GM18861 (cell line): ENCODE measurements around the gene RNF130.
"Not testable (repeated sequence)": the region's sequence is repeated elsewhere in the genome, so short reads cannot be mapped to it uniquely, and the experiment has no call there.

ENCODE experiments used
- ATAC-seq: cut with Tn5 transposase; IDR thresholded peaks from one replicate; pipeline ENCODE4 v1.9.1; 2021; ENCODE audit not compliant: unreplicated experiment

The RNF130 gene

DNA sequence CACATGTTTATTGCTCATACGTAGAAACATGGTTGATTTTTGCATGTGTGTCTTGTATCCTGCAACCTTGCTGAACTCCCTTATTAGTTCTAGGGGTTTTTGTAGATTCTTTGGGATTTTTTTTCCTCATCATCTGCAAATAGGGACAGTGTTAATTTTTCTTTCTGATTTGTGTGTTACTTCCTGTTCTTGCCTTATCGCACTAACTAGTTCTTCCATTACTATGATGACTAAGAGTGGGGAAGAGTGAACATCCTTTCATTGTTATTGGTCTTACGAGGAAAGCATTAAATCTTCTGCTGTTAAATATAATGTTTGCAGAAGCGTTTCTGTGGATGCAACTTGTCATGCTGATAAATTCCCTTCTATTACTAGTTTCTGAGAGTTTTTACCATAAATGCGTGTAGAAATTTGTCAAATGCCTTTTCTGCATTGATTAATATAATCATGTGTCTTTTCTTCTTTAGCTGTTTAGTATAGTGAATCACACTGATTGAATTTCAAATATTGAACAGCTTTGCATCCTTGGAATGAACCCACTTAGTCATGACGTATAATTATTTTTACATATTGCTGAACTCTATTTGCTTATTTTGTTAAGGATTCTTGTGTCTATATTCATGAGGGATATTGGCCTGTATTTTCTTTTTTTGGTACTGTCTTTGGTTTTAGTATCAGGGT lies 32.1 kb upstream of the RNF130 start:
- no peak for ATAC-seq

DNA sequence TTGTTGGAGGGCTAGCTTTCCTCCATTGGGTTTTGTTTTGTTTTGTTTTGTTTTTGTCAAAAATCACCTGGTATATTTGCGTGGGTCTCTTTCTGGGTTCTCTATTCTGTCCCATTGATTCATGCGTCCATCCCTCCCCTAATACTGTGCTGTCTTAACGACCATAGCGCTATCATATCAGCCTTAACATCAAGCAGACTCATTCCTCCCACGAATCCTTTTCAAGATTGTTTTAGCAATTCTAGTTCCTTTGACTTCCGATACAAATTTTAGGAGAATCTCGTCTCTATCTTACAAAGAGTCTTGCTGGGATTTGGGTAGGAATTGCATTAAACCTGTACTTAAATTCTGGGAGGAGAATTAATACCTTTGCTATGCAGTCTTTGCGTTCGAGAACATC lies 31.1 kb upstream of the RNF130 start:
- ATAC-seq: no peak

DNA sequence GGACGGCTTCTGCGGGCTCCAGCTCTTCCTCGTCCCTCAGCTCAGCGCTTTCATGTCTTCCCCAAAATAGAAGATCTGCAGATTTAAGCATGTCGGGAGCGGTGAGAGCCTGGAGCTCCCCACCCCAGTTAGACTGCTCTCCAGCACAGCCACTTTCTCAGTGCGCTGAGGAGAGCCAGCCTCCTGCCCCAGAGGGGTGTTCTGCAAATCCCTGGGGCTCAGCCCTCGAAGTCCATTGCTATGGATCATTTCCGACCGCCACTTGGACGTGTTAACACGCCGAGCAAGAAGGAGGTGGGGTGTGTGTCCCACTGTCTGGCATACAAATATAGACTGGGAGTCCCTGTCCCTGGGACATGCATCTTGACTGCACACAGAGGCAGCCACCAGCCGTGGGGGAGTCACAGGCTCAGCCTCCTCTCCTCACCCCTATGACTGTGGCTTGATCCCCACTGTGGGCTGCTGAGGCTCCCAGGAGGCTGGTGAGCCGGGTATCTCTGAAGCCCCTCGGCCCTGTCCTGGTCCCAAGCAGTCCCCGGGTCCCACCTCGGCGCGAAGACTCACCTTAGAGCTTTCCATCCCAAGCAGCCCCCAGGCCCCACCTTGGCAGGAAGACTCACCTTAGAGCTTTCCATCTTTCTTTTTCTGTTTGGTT lies 30.0 kb upstream of the RNF130 start:
- no peak for ATAC-seq

DNA sequence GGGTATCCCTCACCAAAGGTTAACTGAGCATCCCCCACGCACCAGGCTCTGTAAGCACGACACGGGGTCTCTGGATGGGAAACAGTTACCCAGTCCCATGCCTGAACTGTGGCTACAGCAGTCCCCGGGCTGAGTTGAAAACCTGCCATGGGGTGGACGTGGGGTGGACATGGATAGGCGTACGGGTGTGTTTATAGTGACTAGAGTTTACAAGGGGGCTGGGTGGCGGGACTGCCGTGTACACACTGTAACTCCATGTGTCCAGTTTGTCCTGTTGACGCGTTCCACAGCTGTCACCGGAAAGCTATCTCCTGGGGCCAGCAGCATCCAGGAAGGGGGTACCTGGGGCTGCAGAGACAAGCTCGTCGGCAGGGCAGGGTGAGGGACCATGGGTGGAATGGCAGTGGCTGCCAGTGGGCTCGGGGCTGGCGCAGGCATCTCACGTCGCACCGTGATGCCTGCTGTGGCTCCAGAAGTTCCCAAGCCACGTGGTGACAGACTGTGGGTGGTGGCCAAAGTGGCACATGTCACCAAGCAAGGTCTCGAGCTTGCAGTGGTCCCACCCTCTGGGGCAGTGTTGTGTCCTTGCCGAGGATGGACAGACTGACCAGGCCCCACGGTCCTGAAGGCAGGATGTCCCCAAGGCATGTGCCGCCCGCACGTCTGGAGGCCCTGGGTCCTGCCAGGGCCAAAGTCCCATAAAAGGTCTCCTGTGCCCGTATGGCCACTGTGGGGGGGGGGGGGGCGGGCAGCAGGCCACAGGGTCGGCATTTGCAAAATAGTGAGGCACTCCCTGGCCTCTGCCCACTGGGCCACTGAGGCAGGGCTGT lies 29.3 kb upstream of the RNF130 start:
- no peak for ATAC-seq

DNA sequence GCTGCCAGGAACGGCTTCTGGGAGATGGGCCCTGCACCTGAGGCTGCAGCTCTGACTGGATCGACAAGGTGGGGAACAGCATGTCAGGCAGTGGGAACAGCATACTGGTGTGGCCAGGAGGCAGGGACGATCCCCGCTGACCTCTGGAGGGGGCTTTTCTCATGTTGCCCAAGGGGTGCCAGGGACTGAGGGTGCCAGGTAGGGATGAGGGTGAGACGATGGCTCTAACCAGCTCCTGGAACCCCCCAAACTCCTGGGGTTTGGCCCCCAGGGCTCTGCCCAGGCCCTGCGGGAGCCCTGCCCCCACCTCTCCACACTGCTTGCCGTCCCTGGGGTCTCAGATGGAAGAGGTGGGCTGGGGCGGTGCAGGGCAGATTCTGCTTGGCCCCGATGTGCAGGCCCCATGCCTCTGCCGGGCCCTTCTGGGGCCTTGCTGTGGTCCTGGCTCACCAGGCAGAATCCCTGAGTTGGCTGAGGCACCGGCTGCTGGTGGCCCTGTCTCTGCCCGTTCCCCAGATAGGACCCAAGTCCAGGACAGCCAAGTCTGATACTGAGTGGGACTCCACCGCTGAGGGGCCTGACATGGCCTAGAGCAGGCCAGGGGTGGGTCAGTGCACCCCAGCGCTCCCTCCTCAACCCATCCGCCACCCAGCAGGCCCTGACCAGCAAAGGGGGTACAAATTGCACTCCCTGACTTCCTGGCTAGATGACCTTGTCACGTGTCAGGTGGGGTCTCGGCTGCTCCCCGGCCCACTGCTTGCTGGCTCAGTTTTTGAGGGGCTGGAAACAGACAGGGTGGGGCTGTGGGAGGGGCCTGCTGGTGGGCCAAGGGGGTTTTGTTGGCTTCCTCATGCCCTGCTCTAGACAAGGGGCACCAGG lies 28.4 kb upstream of the RNF130 start:
- ATAC-seq: no peak

DNA sequence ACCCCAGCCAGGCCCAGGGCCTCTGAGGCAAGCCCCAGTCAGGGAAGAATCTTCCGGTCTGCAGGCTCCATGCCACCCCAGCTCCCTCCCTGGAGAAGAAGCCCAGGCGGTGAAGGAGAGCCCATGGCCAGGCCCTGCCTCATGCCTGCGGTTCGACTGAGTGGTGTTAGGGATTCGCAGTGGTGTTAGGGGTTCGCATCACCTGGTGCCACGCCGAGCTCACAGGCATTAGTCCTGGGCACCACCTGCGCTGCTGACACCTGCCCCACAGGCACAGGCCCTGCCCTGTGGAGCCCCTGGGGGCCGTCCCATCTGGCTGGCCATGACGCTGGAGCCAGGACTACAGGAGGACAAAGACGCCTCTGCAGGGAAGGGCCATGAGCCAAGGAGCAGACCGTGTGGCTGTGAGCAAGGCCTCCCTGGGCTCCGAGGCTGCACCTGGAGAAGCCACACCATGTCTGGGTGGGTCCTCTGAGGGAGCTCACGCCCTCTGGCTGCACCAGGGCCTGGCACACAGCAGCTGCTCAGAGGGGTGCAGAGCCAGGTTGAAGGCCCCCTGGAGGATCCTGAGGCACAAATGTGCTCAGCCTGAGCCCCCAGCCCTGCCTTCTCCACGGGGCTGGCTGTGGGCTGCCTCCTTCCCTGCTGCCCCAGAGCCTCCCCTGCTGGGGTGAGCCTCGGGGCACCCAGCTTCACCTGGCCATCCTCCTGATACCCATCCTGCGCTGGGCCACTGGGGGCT lies 27.6 kb upstream of the RNF130 start:
- ATAC-seq: no peak

DNA sequence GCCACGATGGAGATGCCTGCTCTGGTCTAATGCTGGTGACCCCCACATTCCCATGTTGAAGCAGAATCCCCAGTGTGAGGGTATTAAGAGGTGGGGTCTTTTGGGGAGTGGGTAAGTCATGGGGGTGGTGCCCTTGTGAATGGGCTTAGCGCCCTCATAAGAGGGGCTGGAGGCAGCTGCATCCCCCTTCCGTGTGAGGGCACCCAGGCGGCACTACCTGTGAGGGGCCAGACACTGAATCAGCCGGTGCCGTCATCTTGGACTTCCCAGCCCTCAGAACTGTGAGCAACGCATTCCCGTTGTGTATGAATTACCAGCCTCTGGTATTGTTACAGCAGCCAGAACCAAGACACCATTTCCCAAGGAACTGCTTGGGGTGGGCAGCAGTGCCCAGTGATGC lies 27.0 kb upstream of the RNF130 start:
- ATAC-seq: no peak

DNA sequence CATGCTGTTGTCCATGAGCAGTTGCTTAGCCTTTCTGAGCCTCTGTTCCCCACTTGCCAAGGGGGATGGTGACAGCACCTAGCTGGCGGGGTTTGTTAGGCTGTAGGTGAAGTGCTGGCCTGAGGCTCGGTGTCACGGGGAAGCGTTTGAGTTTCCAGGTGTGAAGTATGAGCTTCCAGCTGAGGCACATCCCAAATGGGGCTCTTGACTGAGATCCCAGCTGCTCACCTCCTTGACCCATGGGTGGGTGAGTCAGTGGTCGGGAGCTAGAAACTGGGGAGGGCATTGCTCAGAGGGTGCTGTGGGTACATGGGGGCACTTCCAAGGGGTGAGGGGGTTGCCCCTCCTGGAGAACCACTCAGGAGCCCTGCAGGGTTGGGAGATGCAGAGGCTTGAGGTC lies 26.4 kb upstream of the RNF130 start:
- no peak for ATAC-seq

DNA sequence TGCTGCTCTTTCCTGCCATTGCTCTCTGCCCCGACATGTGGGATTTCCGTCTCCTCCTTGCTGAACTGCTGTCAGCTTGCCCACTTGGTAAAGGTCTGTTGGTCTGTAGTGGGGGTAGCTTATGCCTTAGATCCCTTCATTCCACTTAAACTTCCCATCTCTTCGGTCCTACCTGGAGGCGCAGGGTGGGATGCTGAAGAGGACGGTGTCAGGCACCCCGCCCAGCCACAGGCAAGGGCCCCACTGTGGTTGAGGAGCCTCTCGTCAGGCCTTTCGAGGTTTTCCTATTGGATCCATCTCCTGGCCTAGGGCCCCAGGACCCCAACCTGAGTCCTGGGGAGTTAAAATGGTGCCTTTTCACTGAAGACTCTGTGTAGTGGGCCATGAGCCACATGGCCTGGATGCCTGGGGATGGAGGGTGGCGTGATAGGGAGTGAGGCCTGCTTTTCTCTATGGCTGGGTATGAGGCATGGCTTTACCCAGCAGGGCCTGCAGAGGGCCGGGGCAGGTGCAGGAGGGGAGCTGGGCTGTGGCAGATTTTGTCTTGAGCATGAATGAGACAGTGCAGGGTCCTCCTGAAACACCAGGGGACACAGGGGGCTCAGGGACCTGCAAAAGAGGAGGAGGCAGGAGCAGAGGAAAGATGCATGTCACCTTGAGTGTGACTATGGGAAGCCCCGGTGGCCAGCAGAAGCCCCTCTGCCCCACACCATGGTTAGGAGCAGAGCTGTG lies 25.8 kb upstream of the RNF130 start:
- no peak for ATAC-seq

DNA sequence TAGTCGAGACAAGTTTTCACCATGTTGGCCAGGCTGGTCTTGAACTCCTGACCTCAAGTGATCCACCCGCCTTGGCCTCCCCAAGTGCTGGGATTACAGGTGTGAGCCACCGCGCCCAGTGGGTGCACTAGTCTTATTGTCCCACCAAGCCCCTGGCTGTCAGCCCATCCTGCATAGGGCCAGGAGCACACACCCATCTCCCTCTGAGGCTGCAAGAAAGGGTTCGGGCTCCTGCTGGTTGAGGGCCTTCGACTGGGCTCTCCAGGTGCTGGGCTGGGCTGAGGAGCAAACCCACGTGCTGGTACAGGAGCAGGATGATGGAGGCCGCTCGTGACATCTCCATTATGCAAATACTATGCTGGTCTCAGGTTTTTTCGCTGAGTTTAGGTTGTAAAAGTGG lies 25.1 kb upstream of the RNF130 start:
- no peak for ATAC-seq

DNA sequence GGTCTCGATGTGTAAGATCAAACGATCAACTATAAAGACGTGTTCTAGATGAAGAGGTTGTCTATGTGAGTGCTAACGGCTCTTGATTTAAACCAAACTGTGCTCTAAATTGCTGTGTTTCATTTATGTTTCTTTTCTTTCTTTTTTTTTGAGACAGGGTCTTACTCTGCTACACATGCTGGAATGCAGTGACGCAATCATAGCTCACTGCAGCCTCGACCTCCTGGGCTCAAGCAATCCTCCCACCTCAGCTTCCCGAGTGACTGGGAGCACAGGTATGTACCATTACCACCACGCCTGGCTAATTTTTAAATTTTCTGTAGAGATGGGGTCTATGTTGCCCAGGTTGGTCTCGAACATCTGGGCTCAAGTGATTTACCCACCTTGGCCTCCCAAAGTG lies 24.0 kb upstream of the RNF130 start:
- ATAC-seq: no peak

DNA sequence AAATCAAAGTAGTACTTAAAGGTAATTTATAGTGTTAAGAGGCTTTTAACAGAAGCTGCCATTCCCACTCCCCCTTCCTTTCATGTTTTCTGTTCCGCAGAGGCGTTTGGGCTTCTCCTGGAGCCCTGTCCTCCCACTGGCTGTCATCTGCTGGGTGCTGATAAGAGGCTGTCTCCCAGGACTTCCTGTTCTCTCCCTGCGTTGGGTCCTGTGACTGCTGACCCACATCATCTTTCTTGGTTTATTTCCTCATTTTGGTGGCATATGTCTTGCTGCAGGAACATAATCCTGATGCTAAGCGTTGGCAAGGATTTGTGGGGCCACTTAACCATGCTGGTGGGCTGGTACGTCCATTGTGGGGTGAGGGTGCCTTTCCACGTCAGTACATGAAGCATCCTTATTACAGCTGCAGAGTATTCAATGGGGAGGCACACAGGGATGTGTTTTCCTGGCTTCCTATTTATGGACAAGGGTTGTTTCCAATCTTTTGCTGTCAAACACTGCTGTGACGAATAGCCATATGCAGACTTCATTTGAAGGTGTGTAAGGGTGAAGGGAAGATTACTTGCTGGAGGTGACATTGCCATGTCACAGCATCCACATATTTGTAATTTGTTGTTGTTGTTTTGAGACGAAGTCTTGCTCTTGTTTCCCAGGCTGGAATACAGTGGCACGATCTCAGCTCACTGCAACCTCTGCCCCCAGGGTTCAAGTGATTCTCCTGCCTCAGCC lies 22.3 kb upstream of the RNF130 start:
- ATAC-seq: no peak

DNA sequence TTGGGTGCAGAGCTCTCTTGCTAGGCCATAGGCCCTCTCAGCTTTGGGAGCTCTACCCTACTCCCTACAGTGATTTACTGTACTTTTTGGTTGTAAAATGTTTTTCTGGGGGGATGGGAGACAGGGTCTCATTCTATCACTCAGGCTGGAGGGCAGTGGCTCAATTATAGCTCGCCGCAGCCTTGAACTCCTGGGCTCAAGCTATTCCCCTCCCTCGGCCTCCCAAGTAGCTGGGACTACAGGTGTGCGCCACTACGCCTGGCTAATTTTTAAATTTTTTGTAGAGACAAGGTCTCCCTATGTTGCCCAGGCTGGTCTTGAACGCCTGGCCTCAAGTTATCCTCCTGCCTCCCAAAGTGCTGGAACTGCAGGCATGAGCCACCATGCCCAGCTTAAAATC lies 21.7 kb upstream of the RNF130 start:
- no peak for ATAC-seq

DNA sequence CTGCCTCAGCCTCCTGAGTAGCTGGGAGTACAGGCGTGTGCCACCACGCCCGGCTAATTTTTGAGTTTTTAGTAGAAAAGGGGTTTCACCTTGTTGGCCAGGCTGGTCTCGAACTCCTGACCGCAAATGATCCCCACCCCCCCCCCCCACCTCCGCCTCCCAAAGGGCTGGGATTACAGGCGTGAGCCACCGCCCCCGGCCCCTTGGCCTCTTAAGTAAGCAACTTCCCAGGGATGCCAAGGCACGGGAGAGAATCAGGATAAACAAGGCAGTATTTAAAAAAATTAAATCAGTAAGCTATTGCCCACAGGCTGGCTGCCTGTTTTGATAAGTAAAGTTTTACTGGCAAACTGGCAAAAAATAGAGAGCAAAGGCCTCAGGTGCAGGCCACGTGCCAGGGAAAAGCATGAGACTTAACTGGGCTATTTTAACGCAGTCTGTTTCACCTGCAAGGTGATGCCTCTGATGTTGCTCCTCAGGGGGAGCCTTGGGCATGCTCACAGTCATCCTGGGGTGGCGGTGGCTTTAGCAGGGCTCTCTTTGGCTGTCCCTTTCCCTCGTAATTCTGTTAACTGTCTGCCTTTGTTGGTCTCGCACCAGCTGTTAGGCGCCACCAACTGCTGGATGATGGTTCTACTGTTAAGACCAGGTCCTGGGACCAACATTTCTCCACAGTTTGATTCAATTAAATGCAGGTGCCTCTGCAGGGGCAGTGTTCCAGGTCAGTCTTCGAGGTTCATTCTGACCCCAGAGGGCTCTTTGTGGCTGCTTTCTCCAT lies 19.4 kb upstream of the RNF130 start:
- no peak for ATAC-seq

DNA sequence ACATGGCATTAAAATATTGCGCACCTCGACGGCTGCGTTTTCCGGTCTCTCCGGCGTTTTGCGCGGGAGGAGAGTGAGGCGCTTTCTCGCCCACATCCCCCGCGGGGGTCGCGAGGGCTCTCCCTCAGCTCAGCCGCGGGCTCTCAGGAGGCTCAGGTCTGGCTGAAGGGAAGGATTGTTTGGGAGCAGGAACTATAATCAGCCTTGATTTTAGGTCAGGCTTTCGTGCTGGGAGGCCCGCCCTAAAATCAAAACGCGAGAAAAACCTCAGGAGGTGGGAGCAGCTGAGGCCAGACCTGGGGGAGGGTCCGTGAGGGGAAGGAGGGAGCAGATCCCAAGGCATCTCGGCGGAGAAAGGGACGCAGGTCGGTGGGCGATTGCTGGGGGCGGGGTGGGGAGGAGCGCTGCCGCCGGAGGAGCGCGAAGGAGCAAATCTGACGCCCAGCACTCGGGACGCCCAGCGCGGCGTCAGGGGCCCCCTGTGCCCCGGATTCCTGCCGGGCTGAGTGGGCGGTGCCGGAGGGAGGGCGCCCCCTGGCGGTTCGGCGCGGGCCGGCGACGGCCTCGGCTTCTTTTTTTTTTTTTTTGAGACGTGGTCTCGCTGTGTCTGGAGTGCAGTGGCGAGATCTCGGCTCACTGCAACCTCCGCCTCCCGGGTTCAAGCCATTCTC lies 18.7 kb upstream of the RNF130 start:
- ATAC-seq: no peak

DNA sequence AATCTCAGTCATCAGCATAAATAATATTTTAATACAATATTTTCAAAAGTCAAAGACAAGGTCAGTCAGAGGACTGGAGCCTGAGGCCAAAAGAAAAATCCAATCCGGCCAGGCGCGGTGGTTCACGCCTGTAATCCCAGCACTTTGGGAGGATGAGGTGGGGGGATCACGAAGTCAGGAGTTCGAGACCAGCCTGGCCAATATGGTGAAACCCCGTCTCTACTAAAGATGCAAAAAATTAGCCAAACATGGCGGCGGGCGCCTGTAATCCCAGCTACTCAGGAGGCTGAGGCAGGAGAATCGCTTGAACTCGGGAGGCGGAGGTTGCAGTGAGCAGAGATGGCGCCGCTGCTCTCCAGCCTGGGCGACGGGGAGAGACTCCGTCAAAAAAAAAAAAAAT lies 18.1 kb upstream of the RNF130 start:
- ATAC-seq: not testable (repeated sequence)

DNA sequence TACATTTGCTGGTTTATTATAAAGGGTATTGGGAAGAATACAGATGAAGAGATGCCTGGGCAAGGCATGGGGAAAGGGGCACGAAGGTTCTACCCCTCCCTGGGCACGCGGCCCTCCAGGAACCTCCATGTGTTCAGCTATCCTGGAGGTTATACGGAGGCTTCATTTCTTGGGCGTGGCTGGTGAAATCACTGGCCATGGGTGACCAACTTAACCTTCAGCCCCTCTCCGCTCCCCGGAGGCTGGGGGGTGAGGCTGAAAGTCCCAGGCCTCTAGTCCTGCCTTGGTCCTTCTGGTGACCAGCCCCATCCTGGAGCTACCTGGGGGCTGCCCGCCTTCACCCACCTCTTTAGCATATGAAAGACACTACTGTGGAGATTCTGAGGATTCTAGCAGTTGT lies 17.0 kb upstream of the RNF130 start:
- no peak for ATAC-seq
